GM06990 (cell line): ENCODE measurements around the gene CALY.
"Not testable (repeated sequence)": the region's sequence is repeated elsewhere in the genome, so short reads cannot be mapped to it uniquely, and the experiment has no call there.

ENCODE experiments used
- DNase-seq: peaks from one replicate; pipeline ENCODE4 v3.0.0-alpha.2; 2011; ENCODE audit not compliant: insufficient read length; ENCODE audit errors: extremely low read depth
- H3K27me3 ChIP-seq: replicated peaks from 2 replicates; pipeline ENCODE4 v1.6.0; 2011; ENCODE audit warnings: low read length; ENCODE audit not compliant: control insufficient read depth, insufficient read depth
- H3K36me3 ChIP-seq: 2 replicates; pipeline ENCODE4 v1.5.1; 2011; ENCODE audit warnings: low read length; ENCODE audit not compliant: control insufficient read depth, insufficient read depth
- H3K4me3 ChIP-seq: replicated peaks from 2 replicates; pipeline ENCODE4 v1.5.1; 2011; ENCODE audit warnings: low read depth, mild to moderate bottlenecking, control low read depth, low read length
- CTCF ChIP-seq: IDR thresholded peaks from 2 replicates; pipeline ENCODE4 v1.5.1; 2011; ENCODE audit warnings: low read length, control low read depth, mild to moderate bottlenecking, inconsistent platforms; ENCODE audit not compliant: insufficient read depth, poor library complexity, severe bottlenecking

Gene CALY

GRCh38 chr10:133326745-133327650 is 9.7 kb downstream of the CALY start:
- no peak overlapping the region for H3K4me3 ChIP-seq
- no peak for DNase-seq

GRCh38 chr10:133326223-133326551 is 10.5 kb downstream of the CALY start:
- H3K4me3 ChIP-seq = no peak overlapping the region
- TF ChIP-seq CTCF = no peak
- no peak for DNase-seq
- no peaks in the 10 kb centered on the region; the same call in 1 of the 2 replicates for H3K27me3 ChIP-seq
- H3K36me3 ChIP-seq = no peaks in the 10 kb centered on the region

More at GRCh38 chr10:133326745-133327650, 9.7 kb downstream of the CALY start:
- no peak for TF ChIP-seq CTCF
- Histone ChIP-seq H3K36me3 (no peaks in the 10 kb centered on the region), H3K27me3 (no peaks in the 10 kb centered on the region; the same call in 1 of the 2 replicates)

- no peak for TF ChIP-seq CTCF
- Histone ChIP-seq H3K36me3 (no peaks in the 10 kb centered on the region), H3K27me3 (no peaks in the 10 kb centered on the region; the same call in 1 of the 2 replicates), H3K4me3 (no peak overlapping the region; the same call in 1 of the 2 replicates)
- DNase-seq = no peak
Measured at GRCh38 chr10:133325440-133326222, 11.1 kb downstream of the CALY start.

GRCh38 chr10:133324857-133325260 is 11.8 kb downstream of the CALY start:
- Histone ChIP-seq H3K27me3 (no peaks in the 10 kb centered on the region; the same call in 1 of the 2 replicates), H3K4me3 (no peak overlapping the region), H3K36me3 (no peaks in the 10 kb centered on the region)
- TF ChIP-seq CTCF = no peak
- no peak for DNase-seq

- Histone ChIP-seq H3K36me3 (no peaks in the 10 kb centered on the region), H3K4me3 (no peak overlapping the region), H3K27me3 (no peaks in the 10 kb centered on the region; the same call in 1 of the 2 replicates)
- no peak for TF ChIP-seq CTCF
- DNase-seq = no peak
Measured at GRCh38 chr10:133324198-133324792, 12.4 kb downstream of the CALY start.

- H3K36me3 ChIP-seq, H3K27me3 ChIP-seq, H3K4me3 ChIP-seq, DNase-seq: not testable (repeated sequence)
Measured at GRCh38 chr10:133322064-133322709, 14.5 kb downstream of the CALY start.

GRCh38 chr10:133320852-133321422 is 15.8 kb downstream of the CALY start:
- DNase-seq, H3K4me3 ChIP-seq, H3K27me3 ChIP-seq, H3K36me3 ChIP-seq: not testable (repeated sequence)
